Activated CD8-positive, alpha-beta memory T cell treated with anti-CD3 and anti-CD28 coated beads for 4 hours (primary cell): ENCODE results near the gene FGFR4.
"Not testable (repeated sequence)": the region's sequence is repeated elsewhere in the genome, so short reads cannot be mapped to it uniquely, and the experiment has no call there.

Source experiments
- DNase-seq, 2 donors: peaks; one replicate each; pipeline ENCODE4 v3.0.0-alpha.2; 2020; ENCODE audit warnings: low read depth in 2 of 2

The FGFR4 gene

GRCh38 chr5:177086654-177087397 is at the start of gene FGFR4:
Gene FGFR4 (plus strand): TSS chr5:177086915. CDS start chr5:177089603, 2,688 bp downstream.
- DNase-seq = peak; percentile 22 to 28

- DNase-seq = no peak
Observed at GRCh38 chr5:177036921-177037320, 49.8 kb upstream of the FGFR4 start.

GRCh38 chr5:177040814-177041420 is 45.8 kb upstream of the FGFR4 start:
- DNase-seq = no peak

- DNase-seq = no peak
Observed at GRCh38 chr5:177041936-177042335, 44.8 kb upstream of the FGFR4 start.

GRCh38 chr5:177043114-177043513 is 43.6 kb upstream of the FGFR4 start:
- DNase-seq = no peak

- DNase-seq = no peak
Observed at GRCh38 chr5:177043958-177044357, 42.8 kb upstream of the FGFR4 start.

- DNase-seq = no peak
Observed at GRCh38 chr5:177044641-177045040, 42.1 kb upstream of the FGFR4 start.

GRCh38 chr5:177045631-177046030 is 41.1 kb upstream of the FGFR4 start:
- no peak for DNase-seq

- DNase-seq = not testable (repeated sequence)
Observed at GRCh38 chr5:177048531-177048930, 38.2 kb upstream of the FGFR4 start.

GRCh38 chr5:177049285-177049684 is 37.4 kb upstream of the FGFR4 start:
- DNase-seq = no peak

GRCh38 chr5:177064500-177065277 is 22.0 kb upstream of the FGFR4 start:
- no peak for DNase-seq

GRCh38 chr5:177065491-177065890 is 21.2 kb upstream of the FGFR4 start:
- DNase-seq = no peak

- DNase-seq = no peak
Observed at GRCh38 chr5:177066224-177066623, 20.5 kb upstream of the FGFR4 start.

GRCh38 chr5:177067503-177067902 is 19.2 kb upstream of the FGFR4 start:
- DNase-seq = no peak

GRCh38 chr5:177070536-177071191 is 16.1 kb upstream of the FGFR4 start:
- DNase-seq = no peak

GRCh38 chr5:177071666-177072385 is 14.9 kb upstream of the FGFR4 start:
- DNase-seq = peak; percentile 41 to 49

GRCh38 chr5:177077335-177077734 is 9.4 kb upstream of the FGFR4 start:
- no peak for DNase-seq

- DNase-seq = no peak
Observed at GRCh38 chr5:177079606-177080005, 7.1 kb upstream of the FGFR4 start.

- no peak for DNase-seq
Observed at GRCh38 chr5:177080265-177080664, 6.5 kb upstream of the FGFR4 start.

GRCh38 chr5:177081859-177082258 is 4.9 kb upstream of the FGFR4 start:
- no peak for DNase-seq

GRCh38 chr5:177083357-177083756 is 3.4 kb upstream of the FGFR4 start:
- no peak for DNase-seq
